Forelimb muscle (tissue), 1 donor: ENCODE measurements around the gene HTRA3. TPM values are rescaled to one million over a fixed set of nuclear protein-coding genes. Genes with fewer than 3 reads are reported as not detected.

Source experiments
- DNase-seq: peaks from one replicate; pipeline ENCODE4 v3.0.0-alpha.2; 2013; ENCODE audit warnings: low read depth
- polyA plus RNA-seq: library from polyadenylated mRNA; unstranded; fragments of 120-200 nt; gene quantifications from one replicate; pipeline ENCODE4 v1.2.1, GENCODE V29; 2013; ENCODE audit not compliant: insufficient read length

Gene HTRA3
- polyA plus RNA-seq, 1 donor = 47.5 TPM

DNA sequence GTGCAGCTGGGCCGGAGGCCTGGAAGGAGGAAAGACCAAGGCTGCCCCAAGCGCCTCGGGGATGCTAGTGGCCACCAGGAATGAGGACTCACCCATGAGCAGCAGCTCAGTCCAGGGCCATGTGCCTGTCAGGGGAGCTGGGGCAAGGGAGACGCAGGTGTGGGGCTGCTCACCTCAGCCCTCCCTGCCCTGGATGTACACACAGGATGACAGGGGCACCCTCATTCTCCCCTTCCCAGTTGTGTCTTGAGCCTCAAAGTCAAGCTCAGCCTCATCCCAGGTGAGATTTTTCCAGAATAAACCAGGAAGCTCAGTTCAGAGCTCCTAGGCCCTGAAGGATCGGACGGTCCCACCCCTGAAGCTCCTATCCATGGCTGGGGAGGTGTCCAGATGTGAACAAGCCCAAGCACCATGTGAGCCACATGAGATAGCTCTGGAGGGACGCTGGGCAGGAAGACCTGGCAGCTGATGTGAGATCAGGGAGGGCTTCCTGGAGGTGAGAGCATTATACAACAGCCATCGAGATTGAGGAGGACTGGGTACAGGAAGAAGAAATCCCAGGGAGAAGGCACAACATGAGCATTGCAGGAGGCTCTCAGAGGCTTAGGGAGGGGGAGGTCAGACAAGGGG, 23.0 kb downstream of the HTRA3 start:
- no peak for DNase-seq

- DNase-seq = no peak
Observed at GRCh38 chr4:8293131-8293975, 23.8 kb downstream of the HTRA3 start.

DNA sequence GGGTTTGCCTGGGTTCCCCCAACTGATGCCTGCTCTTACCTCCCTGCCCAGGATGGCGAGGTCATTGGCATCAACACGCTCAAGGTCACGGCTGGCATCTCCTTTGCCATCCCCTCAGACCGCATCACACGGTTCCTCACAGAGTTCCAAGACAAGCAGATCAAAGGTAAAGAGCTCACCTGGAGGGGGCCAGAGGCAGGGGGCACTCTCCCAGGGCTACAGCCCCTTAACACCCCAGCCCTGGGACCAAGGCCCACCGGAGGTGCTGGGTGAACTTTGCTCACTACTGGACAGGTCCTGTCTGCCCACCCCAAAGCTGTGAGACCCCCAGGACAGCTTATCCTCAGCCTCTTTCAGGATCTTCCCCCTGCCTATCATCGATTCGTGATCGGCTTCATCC, 24.5 kb downstream of the HTRA3 start:
- DNase-seq = no peak

DNA sequence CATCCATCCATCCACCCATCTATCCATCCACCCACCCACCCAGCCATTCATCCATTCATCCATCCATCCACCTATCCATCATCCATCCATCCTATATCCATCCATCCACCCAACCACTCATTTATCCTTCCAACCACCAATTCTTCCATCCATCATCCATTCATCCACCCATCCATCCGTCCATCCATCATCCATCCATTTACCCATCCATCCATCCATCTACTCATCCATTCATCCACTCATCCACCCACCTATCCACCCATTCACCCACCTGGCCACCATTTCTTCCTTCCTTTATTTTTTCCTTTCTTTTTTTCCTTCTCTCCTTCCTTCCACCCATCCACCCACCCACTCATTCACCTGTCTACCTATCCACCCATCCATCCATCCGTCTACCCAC, 25.2 kb downstream of the HTRA3 start:
- DNase-seq = no peak

DNA sequence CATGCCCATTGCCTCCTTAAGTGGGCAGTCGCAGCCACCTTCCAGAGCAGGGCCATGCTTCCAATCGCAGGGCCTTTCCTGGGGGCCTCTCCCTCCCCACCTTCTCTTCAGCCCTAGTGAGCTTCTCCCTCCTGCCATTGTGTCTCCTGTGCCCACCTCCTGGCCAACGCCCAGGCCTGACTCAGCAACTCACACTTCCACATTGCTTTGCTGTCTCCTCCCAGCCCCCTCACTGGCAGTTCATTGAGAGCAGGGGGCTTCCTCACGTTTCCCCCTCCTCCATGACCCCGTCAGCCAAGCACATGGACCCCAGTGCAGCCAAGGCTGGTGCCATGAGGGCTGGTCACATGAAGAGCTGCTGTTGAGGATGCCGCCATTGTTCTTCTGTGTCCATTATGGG, 25.9 kb downstream of the HTRA3 start:
- no peak for DNase-seq

DNA sequence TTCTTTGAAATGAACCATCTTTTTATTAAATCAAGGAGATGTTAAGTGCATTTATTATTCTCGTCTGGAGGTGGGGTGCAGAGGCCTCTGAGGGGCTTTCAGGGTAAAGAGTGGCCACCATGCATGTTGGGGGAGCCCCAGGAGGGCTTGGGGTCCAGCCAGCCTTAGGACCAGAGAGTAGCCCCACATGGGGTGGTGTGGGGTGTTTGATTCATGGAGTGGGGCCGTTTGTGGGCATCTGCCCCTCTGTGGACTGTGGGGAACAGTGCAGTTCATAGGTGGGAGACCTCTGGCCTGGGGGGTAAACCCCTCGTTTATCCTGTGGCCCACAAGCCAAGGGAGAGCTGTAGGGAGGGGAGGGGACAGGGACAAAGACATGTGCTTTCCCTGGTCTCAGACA, 26.9 kb downstream of the HTRA3 start:
- no peak for DNase-seq

DNA sequence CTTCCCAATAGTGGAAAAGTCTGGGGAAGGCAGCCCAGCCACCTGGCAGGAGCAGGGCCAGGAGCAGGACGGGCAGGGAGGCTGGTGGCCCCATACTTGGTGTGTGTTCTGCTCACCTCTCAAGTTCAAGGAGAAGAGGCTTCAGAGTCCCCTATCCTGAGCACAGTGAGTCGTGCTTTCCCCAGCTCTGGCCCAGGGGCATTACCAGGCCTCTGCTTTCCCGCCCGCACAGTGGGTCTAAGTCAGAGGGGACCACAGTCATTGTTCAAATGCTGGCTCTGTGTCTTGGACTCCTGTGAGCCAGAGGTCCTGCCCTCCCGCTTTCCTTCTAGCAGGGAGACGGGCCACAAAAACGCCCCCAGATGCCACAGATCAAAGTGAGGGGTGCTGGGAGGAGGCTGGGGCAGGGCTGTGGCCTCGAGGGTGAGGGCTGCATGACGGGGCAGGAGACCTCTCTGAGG, 27.6 kb downstream of the HTRA3 start:
- DNase-seq = no peak

DNA sequence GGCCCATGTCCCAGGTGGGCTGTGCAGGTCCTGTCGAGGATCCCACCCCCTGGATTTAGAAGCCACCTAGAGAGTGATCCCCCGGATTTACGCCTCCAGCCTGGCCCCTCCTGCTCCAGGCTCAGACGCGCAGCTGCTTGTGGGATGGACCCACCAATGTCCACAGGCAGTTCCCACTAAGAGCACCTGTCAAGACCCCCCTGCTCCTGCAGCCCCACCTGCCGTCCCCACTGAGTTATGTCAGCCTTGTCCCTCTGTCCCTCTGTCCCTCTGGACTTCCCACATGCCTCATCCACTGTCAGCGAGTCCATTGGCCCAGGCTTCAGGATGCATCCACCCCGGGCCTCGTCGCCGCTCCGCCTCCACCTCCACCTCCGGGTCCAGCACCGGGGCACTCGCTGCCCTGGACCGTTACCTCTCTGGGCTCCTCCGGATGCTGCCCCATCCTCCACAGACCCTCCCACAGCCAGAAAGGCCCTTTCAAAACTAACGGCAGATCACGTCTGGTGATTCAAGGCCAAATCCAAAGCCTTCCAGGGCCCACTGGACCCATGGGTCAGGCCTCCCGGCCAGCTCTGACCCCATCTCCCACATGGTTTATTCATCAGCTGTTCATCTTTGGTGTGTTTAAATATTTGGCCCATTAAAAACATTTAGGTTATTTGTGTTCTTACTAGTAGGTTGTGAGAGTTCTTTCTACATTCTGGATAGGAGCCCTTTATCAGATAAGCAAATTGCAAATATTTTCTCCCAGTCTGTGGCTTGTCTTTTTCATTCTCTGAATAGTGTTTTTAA, 28.3 kb downstream of the HTRA3 start:
- DNase-seq = no peak

GRCh38 chr4:8300832-8301231, 31.3 kb downstream of the HTRA3 start:
- no peak for DNase-seq

- no peak for DNase-seq
Observed at GRCh38 chr4:8301851-8302730, 32.5 kb downstream of the HTRA3 start.

- no peak for DNase-seq
Observed at GRCh38 chr4:8303081-8303480, 33.5 kb downstream of the HTRA3 start.

- no peak for DNase-seq
Observed at GRCh38 chr4:8303485-8304281, 34.1 kb downstream of the HTRA3 start.

GRCh38 chr4:8304827-8305695, 35.5 kb downstream of the HTRA3 start:
- no peak for DNase-seq

GRCh38 chr4:8305851-8306471, 36.4 kb downstream of the HTRA3 start:
- DNase-seq = no peak

DNA sequence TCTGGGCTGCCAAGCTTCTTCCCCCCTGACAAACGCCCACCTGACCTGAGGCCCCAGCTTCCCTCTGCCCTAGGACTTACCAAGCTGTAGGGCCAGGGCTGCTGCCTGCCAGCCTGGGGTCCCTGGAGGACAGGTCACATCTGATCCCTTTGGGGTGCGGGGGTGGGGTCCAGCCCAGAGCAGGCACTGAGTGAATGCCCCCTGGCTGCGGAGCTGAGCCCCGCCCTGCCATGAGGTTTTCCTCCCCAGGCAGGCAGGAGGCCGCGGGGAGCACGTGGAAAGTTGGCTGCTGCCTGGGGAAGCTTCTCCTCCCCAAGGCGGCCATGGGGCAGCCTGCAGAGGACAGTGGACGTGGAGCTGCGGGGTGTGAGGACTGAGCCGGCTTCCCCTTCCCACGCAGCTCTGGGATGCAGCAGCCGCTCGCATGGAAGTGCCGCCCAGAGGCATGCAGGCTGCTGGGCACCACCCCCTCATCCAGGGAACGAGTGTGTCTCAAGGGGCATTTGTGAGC, 37.0 kb downstream of the HTRA3 start:
- no peak for DNase-seq

GRCh38 chr4:8307121-8307520, 37.6 kb downstream of the HTRA3 start:
- no peak for DNase-seq

DNA sequence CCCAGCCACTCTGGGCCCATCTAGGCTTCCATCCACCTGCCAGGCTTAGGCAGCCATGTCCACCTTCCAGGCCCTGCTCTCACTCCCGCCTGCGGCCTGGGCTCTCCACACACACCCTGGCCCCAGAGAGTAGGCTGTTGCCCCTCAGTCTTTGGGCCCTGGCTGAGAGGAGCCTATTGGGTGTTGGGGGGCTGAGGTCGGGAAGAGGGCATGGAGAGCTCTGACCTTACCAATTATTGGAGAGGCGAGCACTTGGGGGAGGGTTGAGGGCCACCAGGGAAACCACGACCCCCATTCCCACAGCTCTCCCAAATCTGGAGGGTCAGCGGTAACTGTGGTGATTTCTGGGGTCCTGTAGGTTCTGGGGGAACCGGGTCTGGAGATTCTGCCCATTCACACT, 38.2 kb downstream of the HTRA3 start:
- no peak for DNase-seq

GRCh38 chr4:8308144-8308543, 38.6 kb downstream of the HTRA3 start:
- DNase-seq = no peak
